Measurements from ENCODE around the gene FZD7.

The FZD7 gene

DNA sequence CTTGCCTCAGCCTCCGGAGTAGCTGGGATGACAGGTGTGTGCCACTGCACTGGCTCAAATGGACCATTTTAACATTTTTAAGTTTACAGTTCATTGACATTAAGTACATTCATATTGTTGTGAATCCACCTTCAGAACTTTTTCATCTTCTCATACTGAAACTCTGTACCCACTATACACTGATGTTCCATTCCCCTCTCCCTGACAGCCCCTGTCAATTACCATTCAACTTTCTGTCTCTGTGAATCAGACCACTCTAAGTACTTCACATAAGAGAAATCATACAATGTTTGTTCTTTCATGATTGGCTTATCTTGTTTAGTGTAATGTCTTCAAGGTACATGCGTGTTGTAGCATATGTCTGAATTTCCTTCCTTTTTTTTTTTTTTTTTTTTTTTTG lies 37.5 kb downstream of the FZD7 start:
- no peak for DNase-seq (ENCODE audit: low read depth)
- TF ChIP-seq, protein P1, sequence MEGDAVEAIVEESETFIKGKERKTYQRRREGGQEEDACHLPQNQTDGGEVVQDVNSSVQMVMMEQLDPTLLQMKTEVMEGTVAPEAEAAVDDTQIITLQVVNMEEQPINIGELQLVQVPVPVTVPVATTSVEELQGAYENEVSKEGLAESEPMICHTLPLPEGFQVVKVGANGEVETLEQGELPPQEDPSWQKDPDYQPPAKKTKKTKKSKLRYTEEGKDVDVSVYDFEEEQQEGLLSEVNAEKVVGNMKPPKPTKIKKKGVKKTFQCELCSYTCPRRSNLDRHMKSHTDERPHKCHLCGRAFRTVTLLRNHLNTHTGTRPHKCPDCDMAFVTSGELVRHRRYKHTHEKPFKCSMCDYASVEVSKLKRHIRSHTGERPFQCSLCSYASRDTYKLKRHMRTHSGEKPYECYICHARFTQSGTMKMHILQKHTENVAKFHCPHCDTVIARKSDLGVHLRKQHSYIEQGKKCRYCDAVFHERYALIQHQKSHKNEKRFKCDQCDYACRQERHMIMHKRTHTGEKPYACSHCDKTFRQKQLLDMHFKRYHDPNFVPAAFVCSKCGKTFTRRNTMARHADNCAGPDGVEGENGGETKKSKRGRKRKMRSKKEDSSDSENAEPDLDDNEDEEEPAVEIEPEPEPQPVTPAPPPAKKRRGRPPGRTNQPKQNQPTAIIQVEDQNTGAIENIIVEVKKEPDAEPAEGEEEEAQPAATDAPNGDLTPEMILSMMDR (IDR thresholded peaks at IDR 0.05; ENCODE audit: insufficient read depth, low read depth, low read length, missing control alignments), result no peak
- H3K4me3 ChIP-seq (ENCODE audit: low read depth, low read length), result no peak overlapping the region

DNA sequence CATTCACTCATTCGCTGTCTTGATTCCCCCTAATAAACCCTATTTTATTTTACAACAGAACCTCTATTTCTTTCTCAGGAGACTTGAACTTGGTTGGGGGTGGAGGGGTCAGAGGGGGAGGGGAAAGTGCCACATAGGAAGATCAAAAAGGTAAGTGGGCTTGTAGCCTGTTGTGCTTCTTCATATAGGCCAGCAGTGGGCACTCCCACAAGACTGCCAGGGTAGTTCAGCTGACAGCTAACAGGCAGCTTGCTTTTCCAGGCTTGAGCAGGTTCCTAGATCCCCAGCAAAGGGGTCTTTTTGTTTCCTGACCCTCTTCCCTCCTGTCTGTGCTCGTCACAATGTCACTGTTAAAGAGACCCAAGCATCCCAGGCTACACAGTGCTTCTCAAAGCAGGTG lies 38.6 kb downstream of the FZD7 start:
- TF ChIP-seq, protein P1 (IDR thresholded peaks at IDR 0.05; ENCODE audit: insufficient read depth, low read depth, low read length, missing control alignments), result peak; percentile 10
- H3K4me3 ChIP-seq (ENCODE audit: low read depth, low read length), result no peak overlapping the region
- DNase-seq (ENCODE audit: low read depth), result no peak

DNA sequence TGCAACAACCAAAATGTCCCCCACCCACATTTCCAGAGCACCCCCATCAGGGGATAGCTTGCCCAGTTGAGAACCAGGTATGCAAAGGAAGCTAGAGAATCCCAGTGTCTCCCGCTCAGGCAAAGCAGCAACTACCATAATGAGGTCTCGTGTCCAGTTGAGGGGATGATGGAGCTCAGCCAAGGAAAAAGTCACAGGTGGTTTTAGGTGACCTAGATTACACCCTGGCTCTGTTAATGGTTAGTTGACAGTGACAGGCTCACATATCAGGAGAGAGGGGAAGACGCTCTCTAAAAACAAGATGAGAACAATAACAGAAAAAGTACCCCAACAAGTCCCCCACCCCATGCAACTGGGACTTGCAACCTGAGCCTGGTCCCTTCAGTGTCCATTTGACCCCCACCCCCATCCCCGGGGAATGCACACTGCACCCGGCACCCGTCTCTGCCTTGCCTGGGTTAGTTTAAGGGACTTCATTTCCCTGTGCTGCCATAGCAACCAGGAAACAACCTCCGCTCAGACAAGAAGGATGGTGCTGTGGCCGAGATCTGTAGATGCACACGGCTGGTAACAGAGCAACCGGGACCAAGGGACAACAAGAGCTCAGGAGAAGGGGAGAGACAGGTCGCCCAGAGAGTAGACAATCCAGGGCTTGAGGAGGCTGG lies 39.2 kb downstream of the FZD7 start, which contains the start of gene KIAA2012:
Gene KIAA2012, plus strand, starts transcription at position 519 of the 665 bp plus-strand sequence. CDS start 373 bp downstream, outside the sequence.
- H3K4me3 ChIP-seq (ENCODE audit: low read depth, low read length), result no peak within 1 kb of the TSS
- no peak for DNase-seq (ENCODE audit: low read depth)
- TF ChIP-seq, protein P1 (IDR thresholded peaks at IDR 0.05; ENCODE audit: insufficient read depth, low read depth, low read length, missing control alignments), result no peak

DNA sequence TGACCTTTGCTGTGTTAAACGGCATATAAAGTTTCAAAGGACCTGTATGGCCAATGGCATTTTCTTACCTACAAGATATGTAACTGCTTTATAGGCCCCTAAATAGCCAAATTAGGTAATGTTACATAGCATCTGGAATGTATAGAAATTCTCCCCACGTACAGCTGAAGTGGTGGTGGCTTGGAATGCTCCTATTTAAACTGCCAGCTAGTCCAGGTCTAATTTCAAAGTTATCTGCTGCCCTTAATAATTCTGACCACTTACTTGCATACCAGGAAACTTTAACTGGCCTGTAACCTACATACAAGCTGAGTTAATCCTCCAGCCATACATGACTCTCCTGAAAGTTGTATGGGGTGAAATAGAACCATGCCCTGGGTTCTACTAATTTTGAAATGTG lies 40.7 kb downstream of the FZD7 start:
- H3K4me3 ChIP-seq (ENCODE audit: low read depth, low read length), result no peak overlapping the region
- no peak for DNase-seq (ENCODE audit: low read depth)
- TF ChIP-seq, protein P1 (IDR thresholded peaks at IDR 0.05; ENCODE audit: insufficient read depth, low read depth, low read length, missing control alignments), result no peak

DNA sequence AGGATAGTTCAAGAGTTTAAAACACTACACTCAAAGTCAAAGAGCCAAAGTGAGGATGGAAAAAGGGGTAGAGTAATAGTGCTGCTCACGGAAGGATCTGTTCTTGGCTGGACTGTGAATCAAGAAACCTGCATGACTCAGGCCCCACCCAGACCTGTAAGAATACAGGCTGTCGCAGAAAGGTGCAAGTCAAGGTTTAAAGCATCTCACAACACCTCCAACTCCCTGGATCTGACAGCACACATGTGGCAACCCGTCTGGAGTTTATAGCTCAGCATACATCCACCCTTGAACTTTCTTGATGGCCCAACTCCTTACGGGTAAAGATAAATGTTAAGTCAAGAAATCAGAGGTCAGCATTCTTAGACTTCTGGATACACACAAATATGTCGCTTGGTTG lies 45.7 kb downstream of the FZD7 start:
- H3K4me3 ChIP-seq (ENCODE audit: low read depth, low read length), result no peak overlapping the region
- DNase-seq (ENCODE audit: low read depth), result no peak
- TF ChIP-seq, protein P1 (IDR thresholded peaks at IDR 0.05; ENCODE audit: insufficient read depth, low read depth, low read length, missing control alignments), result no peak

DNA sequence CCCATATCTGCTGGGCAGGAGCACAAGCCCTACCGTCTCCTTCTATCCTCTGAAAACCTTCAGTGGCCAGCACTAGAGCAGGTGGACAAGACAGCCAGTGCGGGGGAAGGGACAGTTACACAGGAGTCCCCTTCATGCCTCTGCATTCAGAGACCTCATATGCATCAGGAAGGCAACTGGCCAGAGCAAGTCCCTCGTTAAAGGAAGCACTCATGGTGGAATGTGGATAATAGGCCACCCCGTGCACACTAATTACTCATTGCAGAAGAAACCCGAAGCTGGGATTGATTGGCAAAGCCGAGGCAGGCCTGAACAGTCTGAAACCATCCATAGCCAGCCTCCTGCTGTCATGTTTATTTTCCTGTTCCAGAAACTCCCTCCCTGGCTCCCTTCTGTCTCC lies 50.6 kb downstream of the FZD7 start:
- DNase-seq (ENCODE audit: low read depth), result no peak
- TF ChIP-seq, protein P1 (IDR thresholded peaks at IDR 0.05; ENCODE audit: insufficient read depth, low read depth, low read length, missing control alignments), result no peak

More for the DNA sequence above, 50.6 kb downstream of the FZD7 start:
- H3K4me3 ChIP-seq (ENCODE audit: low read depth, low read length), result no peak overlapping the region
